Right ventricle myocardium inferior (tissue), 1 donor: ENCODE measurements around the gene PRKN. TPM values are rescaled to one million over a fixed set of nuclear protein-coding genes. Genes with fewer than 3 reads are reported as not detected.

Experiments used
- ATAC-seq: fragments of 200-7000 bp; cut with Tn5 transposase; one replicate; pipeline ENCODE4 v1.9.1; 2020; ENCODE audit warnings: mild to moderate bottlenecking, moderate library complexity
- DNase-seq: peaks from one replicate; pipeline ENCODE4 v3.0.0; 2021; ENCODE audit errors: missing footprints
- intact Hi-C: fragments of 100-400 bp; cut with DNase I; formaldehyde crosslinking; loops from one replicate; pipeline ENCODE4 v1.11.0; 2022
- total RNA-seq: library from RNA; stranded (reverse); fragmentation: NEBNext Ultra II Directional; extraction: Animal tissue kit (Norgen Biotek cat#: 25700); gene quantifications from one replicate; pipeline ENCODE4 v1.2.1, GENCODE V29; 2021
- donor health status: DM: no; HTN: yes; CAD: no; lungs with severe emphysema.

The PRKN gene
- total RNA-seq, 1 donor from 2014 or later: 19.5 TPM

GRCh38 chr6:162249907-162250642 is 477.5 kb downstream of the PRKN start:
- intact Hi-C loops: no loop called here
- no peak for DNase-seq
- ATAC-seq: no peak

GRCh38 chr6:162245830-162246420 is 481.6 kb downstream of the PRKN start:
- intact Hi-C loops: no loop called here
- DNase-seq: no peak
- no peak for ATAC-seq

DNA sequence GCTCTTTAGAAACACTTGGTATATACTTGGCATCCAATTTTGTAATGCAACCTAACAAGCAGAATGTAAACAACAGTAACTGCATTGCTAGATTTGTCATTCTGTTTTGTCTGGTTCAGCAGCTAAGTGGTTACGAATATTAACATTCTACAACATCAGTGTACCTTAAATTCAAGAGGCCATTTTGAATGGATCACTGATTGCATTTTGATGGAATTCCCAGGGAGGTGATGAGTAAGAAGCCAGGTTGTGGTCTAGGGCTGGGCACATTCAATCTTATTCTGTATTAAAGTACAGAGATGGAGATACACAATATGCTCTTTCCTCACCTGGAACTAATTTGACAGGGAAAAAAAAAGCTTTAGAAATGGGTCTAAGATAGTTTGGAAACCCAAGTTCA is 483.5 kb downstream of the PRKN start:
- ATAC-seq: no peak
- intact Hi-C loops: no loop called here

GRCh38 chr6:162242915-162243314 is 484.7 kb downstream of the PRKN start:
- intact Hi-C loops: no loop called here
- ATAC-seq (no peak), DNase-seq (no peak)

More for the DNA sequence above, 483.5 kb downstream of the PRKN start:
- DNase-seq: no peak

GRCh38 chr6:162239330-162239729 is 488.2 kb downstream of the PRKN start:
- no peak for ATAC-seq
- intact Hi-C loops: loop anchor here (10.0 kb wide), 1 partner anchor 295 kb away; no protein-coding TSS in a partner anchor

GRCh38 chr6:162238675-162239074 is 488.9 kb downstream of the PRKN start:
- intact Hi-C loops: loop anchor here (10.0 kb wide), 1 partner anchor 296 kb away; no protein-coding TSS in a partner anchor
- ATAC-seq (no peak), DNase-seq (no peak)

More at GRCh38 chr6:162239330-162239729, 488.2 kb downstream of the PRKN start:
- no peak for DNase-seq

- no peak for ATAC-seq
- no peak for DNase-seq
- intact Hi-C loops: loop anchor here (10.0 kb wide), 1 partner anchor 297 kb away; no protein-coding TSS in a partner anchor
Observed at GRCh38 chr6:162237331-162237730, 490.2 kb downstream of the PRKN start.

DNA sequence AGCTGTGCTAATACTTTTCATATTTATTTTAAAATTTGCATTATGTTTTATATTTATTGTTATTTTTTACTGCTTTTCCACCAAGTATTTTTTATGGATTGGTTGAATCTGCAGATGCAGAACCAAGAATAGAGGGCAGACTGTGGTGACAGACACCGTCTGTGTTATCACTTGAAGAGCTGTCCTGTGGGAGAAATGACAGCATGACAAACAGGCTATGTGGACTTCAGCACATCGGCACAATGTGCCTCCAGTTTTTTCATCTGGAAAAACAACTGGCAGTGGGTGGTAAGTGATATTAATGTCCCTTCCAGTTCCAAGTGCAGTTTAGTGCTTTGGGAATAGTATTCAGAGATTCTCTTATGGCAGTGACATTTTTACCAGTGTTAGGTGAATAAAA is 492.9 kb downstream of the PRKN start:
- no peak for DNase-seq
- intact Hi-C loops: loop anchor here (5.0 to 10.0 kb wide), 2 partner anchors 47 to 300 kb away; no protein-coding TSS in a partner anchor
- peak; percentile 73 for ATAC-seq

GRCh38 chr6:162230147-162230752 is 497.3 kb downstream of the PRKN start:
- peak; percentile 79 for ATAC-seq
- intact Hi-C loops: loop anchor here (5.0 to 10.0 kb wide), 2 partner anchors 43 to 305 kb away; no protein-coding TSS in a partner anchor
- DNase-seq: no peak

DNA sequence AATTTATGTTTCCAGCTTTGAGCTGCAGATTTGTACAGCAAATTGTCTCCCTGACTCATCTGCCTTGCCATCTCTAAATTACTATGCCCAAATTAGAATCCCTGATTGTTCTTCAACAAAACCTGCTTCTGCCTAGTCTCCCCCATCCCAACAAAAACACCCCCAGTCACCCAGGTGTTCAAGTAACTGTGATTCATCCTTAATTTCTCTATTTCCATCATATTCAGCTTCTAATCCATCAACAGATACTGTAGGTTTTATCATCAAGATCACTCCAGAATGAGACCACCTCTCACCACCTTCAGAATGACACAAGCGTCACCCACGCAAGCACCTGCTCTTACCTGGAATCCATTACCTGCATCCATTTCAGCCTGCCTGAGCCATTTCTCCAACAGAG is 498.5 kb downstream of the PRKN start:
- ATAC-seq (no peak), DNase-seq (no peak)
- intact Hi-C loops: no loop called here

DNA sequence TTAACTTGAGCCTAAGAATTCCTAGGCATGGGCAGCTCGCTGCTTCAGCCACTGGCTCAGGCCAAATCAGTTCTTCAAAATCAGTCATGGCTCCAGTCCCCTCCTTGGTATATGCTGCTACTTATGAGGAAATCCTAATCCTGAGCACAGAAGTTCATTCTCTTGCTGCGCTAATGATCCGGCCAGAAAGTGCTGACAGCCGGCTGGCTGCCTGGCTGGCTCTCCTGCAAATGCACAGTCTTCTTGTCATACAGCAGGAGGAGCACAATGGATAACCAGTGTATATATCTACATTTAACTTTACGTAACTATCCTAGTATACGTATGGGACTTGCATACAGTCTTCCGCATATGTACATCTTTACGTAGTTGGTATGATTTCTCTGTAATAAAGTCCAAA is 500.8 kb downstream of the PRKN start:
- DNase-seq (no peak), ATAC-seq (no peak)
- intact Hi-C loops: no loop called here

DNA sequence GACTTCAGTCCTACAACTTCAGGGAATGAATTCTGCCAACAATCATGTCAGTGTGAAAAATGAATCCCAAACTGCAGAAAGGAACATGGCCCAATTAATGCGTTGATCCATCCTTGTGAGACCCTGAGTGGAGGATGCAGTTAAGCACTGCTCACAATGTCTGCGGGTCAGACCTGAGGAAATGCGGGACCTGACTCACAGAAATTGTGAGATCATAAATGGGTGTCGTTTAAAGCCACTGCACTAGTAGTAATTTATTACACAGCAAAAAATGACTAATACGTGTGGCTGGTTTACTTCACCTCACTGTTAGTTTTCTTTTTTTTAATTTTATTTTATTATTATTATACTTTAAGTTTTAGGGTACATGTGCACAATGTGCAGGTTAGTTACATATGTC is 505.0 kb downstream of the PRKN start:
- intact Hi-C loops: no loop called here
- no peak for DNase-seq
- ATAC-seq: no peak

DNA sequence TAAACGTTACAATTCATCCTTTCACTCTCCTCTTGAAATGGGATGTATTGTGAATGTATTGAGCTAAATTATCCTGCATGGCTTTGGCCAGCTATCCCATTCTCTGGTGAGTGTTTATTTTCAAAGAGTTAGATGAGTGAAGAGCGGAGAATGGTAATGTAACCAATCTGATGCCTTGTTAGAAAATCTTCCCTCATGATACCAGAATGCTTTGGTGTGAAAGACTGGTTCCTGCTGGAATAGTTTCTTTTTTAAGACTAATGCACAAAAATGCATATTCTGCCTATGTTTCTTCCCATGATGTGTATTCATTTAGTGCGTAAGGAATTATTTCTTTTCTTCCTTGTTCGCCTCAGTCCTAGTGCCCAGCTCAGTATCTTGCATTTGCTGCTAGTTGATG is 506.7 kb downstream of the PRKN start:
- DNase-seq: no peak
- intact Hi-C loops: no loop called here
- ATAC-seq: no peak

DNA sequence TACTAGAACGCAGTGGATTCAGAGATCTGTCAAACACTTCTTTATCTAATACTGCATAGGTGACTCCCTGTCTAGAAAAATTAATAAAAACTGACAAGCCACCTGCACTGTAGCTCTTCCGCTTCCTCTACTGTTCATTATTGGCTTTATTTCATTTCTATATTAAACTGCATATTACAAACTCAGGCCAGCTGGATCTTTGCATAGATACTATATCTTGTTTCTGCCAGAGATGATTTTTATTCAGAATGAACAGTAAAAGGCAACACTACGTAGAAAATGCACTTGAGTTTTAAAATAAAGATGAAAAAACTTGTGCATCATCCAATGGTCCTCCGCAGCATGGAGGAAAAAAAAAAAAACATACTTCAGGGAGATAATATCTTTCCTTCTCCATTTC is 508.3 kb downstream of the PRKN start:
- ATAC-seq (no peak), DNase-seq (no peak)
- intact Hi-C loops: no loop called here

DNA sequence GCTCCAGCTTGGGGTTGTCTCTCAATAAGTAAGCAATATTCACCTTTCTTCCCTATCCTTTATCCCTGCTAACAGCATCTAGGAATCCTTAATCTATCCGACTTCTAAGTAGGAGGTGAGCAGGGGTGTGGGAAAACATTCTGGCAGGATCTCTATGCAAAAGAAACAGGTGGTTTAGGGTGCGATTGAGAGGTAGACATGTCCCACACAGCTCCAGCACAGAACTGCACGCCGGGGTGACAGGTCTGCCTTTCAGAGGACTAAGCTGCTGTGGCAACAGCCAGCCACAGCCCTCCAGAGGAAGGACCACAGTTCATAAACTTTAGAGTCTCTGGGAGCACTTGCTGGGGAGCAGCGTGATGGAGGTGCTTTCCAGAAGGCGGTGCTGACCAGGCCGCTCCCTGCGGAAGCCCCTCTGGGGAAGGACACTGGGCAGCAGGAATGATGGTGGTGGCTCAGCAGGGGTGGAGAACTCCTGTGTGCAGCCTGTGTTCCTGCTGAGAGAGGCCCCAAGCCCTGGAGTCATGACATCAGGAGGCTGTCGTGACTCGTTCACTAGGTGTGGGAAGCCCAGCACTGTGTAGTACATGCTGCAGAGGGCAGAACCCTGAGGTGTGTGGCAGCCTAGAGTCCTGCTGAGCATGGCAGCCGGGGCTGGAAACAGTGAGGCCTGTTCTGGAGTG is 509.6 kb downstream of the PRKN start:
- DNase-seq: no peak
- no peak for ATAC-seq
- intact Hi-C loops: no loop called here

GRCh38 chr6:162217058-162217457 is 510.5 kb downstream of the PRKN start:
- DNase-seq (no peak), ATAC-seq (no peak)
- intact Hi-C loops: no loop called here

GRCh38 chr6:162211777-162212176 is 515.8 kb downstream of the PRKN start:
- DNase-seq: no peak
- ATAC-seq: no peak
- intact Hi-C loops: no loop called here

DNA sequence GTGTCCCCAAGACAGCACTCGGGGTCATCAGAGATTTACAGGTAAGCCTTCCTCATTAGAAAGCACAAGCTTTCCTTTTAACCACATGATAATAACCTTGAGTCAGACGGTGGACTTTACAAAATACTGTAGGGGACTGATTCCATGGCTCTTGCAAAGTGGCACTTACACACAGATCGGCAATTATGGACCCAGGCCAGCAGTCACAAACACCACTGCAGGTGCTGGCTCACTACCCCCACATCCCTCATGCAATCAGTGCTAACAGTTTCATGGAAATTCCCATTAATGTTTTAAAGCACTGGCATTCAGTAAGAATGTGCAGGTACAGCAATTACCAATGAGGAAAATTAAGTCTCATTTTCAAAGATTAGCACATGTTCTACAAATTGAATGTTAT is 516.5 kb downstream of the PRKN start:
- ATAC-seq (no peak), DNase-seq (no peak)
- intact Hi-C loops: no loop called here

DNA sequence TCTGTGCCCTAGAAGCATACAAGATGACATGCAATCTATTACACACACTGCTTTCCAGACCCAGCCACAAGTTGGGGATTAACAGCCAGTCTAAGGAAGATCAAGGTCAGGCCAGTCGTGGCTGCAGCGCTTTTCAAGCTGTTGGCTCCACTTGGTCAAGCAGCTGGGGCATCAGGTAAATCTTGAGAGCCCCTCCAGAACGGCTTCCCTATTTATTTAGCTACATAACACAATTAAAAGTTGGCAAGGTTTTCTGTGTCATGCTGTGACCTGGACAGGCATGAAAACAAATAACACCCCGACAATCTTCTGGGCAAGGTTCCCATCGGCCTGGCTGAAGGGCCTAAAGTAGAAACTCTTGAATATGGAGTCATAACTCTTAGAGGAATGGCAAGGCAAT is 524.3 kb downstream of the PRKN start:
- intact Hi-C loops: no loop called here
- no peak for DNase-seq
- ATAC-seq: peak; percentile 49
